Upper lobe of left lung (tissue), 6 donors: Measurements from ENCODE around the gene IL3RA. TPM values are rescaled to one million over a fixed set of nuclear protein-coding genes. Genes with fewer than 3 reads are reported as not detected.

Experiments
- ATAC-seq, 2 donors: fragments of 200-7000 bp; cut with Tn5 transposase; one replicate each; pipeline ENCODE4 v1.9.1; 2022; ENCODE audit warnings: mild to moderate bottlenecking in 2 of 2, moderate library complexity in 2 of 2; ENCODE audit not compliant: low FRiP score in 2 of 2
- DNase-seq, 2 donors: peaks; one replicate each; pipeline ENCODE4 v3.0.0-alpha.2; 2019 to 2020
- H3K27ac ChIP-seq, 4 donors: fragments of 200-600 bp; sonication (generic); one replicate each; pipeline ENCODE4 v1.5.1; 2016 to 2019
- H3K27me3 ChIP-seq, 4 donors: fragments of 200-600 bp; sonication (generic); one replicate each; pipeline ENCODE4 v1.5.1; 2017 to 2019
- H3K36me3 ChIP-seq, 4 donors: fragments of 200-600 bp; sonication (generic); one replicate each; pipeline ENCODE4 v1.5.1; 2016 to 2019
- H3K4me1 ChIP-seq, 4 donors: fragments of 200-600 bp; sonication (generic); one replicate each; pipeline ENCODE4 v1.5.1; 2018 to 2019
- H3K4me3 ChIP-seq, 4 donors: fragments of 200-600 bp; sonication (generic); one replicate each; pipeline ENCODE4 v1.5.1; 2017 to 2019; ENCODE audit warnings: mild to moderate bottlenecking in 2 of 4, moderate library complexity in 1 of 4
- H3K9me3 ChIP-seq, 4 donors: fragments of 200-600 bp; sonication (generic); one replicate each; pipeline ENCODE4 v1.5.1; 2018 to 2019
- EP300 ChIP-seq, 4 donors: sonication (generic); formaldehyde crosslinking; IDR thresholded peaks; one replicate each; pipeline ENCODE4 v1.5.1; 2017; ENCODE audit warnings: antibody characterized with exemption in 4 of 4, control low read depth in 2 of 4
- POLR2A ChIP-seq, 4 donors: fragments of 450-650 bp; IDR thresholded peaks; one replicate each; pipeline ENCODE4 v1.5.1; 2016 to 2017; ENCODE audit warnings: antibody characterized with exemption in 4 of 4, mild to moderate bottlenecking in 2 of 4
- POLR2AphosphoS5 ChIP-seq, 2 donors: sonication (generic); formaldehyde crosslinking; IDR thresholded peaks; one replicate each; pipeline ENCODE4 v1.5.1; 2017; ENCODE audit warnings: antibody characterized with exemption in 2 of 2
- WGBS, 2 donors: methylation state at CpG; one replicate each; pipeline ENCODE4 v1.1.5; 2017 to 2018; 5-methylcytosine and 5-hydroxymethylcytosine counted together
- total RNA-seq, 6 donors: library from RNA; depleted of rRNA in 4 of 6; stranded (reverse); fragments of >200 nt in 4 of 6; gene quantifications; one replicate each; pipeline versions ENCODE4 v1.1.0 to v1.2.1, GENCODE V29; 2016 to 2021
- TF ChIP-seq, protein P1 (sequence below), 6 experiments: fragments of 450-650 bp in 4 of 6; fragments of 200-600 bp in 2 of 6; sonication (generic) in 2 of 6; IDR thresholded peaks; one replicate each; pipeline ENCODE4 v1.5.1; 2016 to 2019; ENCODE audit warnings: antibody characterized with exemption in 6 of 6
- donor health status: DM: no; HTN: no; CAD: no; lungs with moderate emphysema.
- donor health status: DM: no; HTN: yes; CAD: no; lungs with severe emphysema.

The IL3RA gene
- total RNA-seq, 6 donors from 2014 or later: 8.8 to 62.3 (median 31.9) TPM

- Histone ChIP-seq H3K9me3 (no peaks in the 10 kb centered on the region), H3K4me1 (peaks cover 23 to 37% (median 27%) of the 10 kb centered on the region in 4 donors), H3K27me3 (no peaks in the 10 kb centered on the region), H3K4me3 (no peak overlapping the region), H3K27ac (no peak overlapping the region), H3K36me3 (peaks cover 45 to 86% (median 75%) of the 10 kb centered on the region in 4 donors)
- DNase-seq (peak in 1 of 2 donors; percentile 19), ATAC-seq (no peak)
- no peak for TF ChIP-seq POLR2A (IDR thresholded peaks at IDR 0.05)
- TF ChIP-seq EP300 (IDR thresholded peaks at IDR 0.05): no peak
- no peak for TF ChIP-seq POLR2AphosphoS5 (IDR thresholded peaks at IDR 0.05)
- TF ChIP-seq, protein P1, sequence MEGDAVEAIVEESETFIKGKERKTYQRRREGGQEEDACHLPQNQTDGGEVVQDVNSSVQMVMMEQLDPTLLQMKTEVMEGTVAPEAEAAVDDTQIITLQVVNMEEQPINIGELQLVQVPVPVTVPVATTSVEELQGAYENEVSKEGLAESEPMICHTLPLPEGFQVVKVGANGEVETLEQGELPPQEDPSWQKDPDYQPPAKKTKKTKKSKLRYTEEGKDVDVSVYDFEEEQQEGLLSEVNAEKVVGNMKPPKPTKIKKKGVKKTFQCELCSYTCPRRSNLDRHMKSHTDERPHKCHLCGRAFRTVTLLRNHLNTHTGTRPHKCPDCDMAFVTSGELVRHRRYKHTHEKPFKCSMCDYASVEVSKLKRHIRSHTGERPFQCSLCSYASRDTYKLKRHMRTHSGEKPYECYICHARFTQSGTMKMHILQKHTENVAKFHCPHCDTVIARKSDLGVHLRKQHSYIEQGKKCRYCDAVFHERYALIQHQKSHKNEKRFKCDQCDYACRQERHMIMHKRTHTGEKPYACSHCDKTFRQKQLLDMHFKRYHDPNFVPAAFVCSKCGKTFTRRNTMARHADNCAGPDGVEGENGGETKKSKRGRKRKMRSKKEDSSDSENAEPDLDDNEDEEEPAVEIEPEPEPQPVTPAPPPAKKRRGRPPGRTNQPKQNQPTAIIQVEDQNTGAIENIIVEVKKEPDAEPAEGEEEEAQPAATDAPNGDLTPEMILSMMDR (IDR thresholded peaks at IDR 0.05): no peak
- WGBS, 2 donors: 96 to 97% methylated on average over 34 to 41 of the region's 41 CpGs
Observed at GRCh38 chrX:1386338-1387127, 49.9 kb downstream of the IL3RA start.

GRCh38 chrX:1387141-1387776 lies 50.7 kb downstream of the IL3RA start:
- Histone ChIP-seq H3K9me3 (no peaks in the 10 kb centered on the region), H3K4me1 (peaks cover 23 to 37% (median 27%) of the 10 kb centered on the region in 4 donors), H3K27ac (no peak overlapping the region), H3K27me3 (no peaks in the 10 kb centered on the region), H3K4me3 (no peak overlapping the region), H3K36me3 (peaks cover 45 to 81% (median 71%) of the 10 kb centered on the region in 4 donors)
- ATAC-seq (no peak), DNase-seq (peak; percentile 19 to 87)
- WGBS, 2 donors: 96 to 100% methylated on average over 3 to 42 of the region's 43 CpGs
- TF ChIP-seq EP300 (IDR thresholded peaks at IDR 0.05): no peak
- TF ChIP-seq POLR2AphosphoS5 (IDR thresholded peaks at IDR 0.05): no peak
- TF ChIP-seq, protein P1 (IDR thresholded peaks at IDR 0.05): no peak
- TF ChIP-seq POLR2A (IDR thresholded peaks at IDR 0.05): no peak

- Histone ChIP-seq H3K27ac (no peak overlapping the region), H3K4me3 (no peak overlapping the region), H3K4me1 (peaks cover 27 to 42% (median 31%) of the 10 kb centered on the region in 4 donors), H3K27me3 (no peaks in the 10 kb centered on the region), H3K36me3 (peaks cover 45 to 75% (median 69%) of the 10 kb centered on the region in 4 donors), H3K9me3 (no peaks in the 10 kb centered on the region)
- ATAC-seq (no peak), DNase-seq (no peak)
- TF ChIP-seq EP300 (IDR thresholded peaks at IDR 0.05) (no peak), POLR2AphosphoS5 (IDR thresholded peaks at IDR 0.05) (no peak), POLR2A (IDR thresholded peaks at IDR 0.05) (no peak)
- TF ChIP-seq, protein P1 (IDR thresholded peaks at IDR 0.05): no peak
- WGBS, 2 donors: 73 to 91% methylated on average over 4 of the region's 4 CpGs
Observed at GRCh38 chrX:1388651-1389050, 52.1 kb downstream of the IL3RA start.

- no peaks in the 10 kb centered on the region for H3K27me3 ChIP-seq
- TF ChIP-seq POLR2A (IDR thresholded peaks at IDR 0.05) (no peak), EP300 (IDR thresholded peaks at IDR 0.05) (no peak), POLR2AphosphoS5 (IDR thresholded peaks at IDR 0.05) (no peak)
- TF ChIP-seq, protein P1 (IDR thresholded peaks at IDR 0.05): no peak
- no peak overlapping the region for H3K4me3 ChIP-seq
- peaks cover 27 to 47% (median 35%) of the 10 kb centered on the region in 4 donors for H3K4me1 ChIP-seq
- peaks cover 45 to 67% (median 65%) of the 10 kb centered on the region in 4 donors for H3K36me3 ChIP-seq
- WGBS, 2 donors: 92 to 93% methylated on average over 51 of the region's 51 CpGs
- H3K27ac ChIP-seq: no peak overlapping the region
- peak; percentile 20 to 85 for DNase-seq
- no peaks in the 10 kb centered on the region for H3K9me3 ChIP-seq
- ATAC-seq: no peak
Observed at GRCh38 chrX:1389181-1389992, 52.8 kb downstream of the IL3RA start.
